GM21825 (cell line): ENCODE results near the gene USP22.

Source experiments
- ATAC-seq: cut with Tn5 transposase; IDR thresholded peaks from one replicate; pipeline ENCODE4 v1.9.1; 2021; ENCODE audit warnings: mild to moderate bottlenecking, moderate library complexity; ENCODE audit not compliant: unreplicated experiment

Gene USP22

DNA sequence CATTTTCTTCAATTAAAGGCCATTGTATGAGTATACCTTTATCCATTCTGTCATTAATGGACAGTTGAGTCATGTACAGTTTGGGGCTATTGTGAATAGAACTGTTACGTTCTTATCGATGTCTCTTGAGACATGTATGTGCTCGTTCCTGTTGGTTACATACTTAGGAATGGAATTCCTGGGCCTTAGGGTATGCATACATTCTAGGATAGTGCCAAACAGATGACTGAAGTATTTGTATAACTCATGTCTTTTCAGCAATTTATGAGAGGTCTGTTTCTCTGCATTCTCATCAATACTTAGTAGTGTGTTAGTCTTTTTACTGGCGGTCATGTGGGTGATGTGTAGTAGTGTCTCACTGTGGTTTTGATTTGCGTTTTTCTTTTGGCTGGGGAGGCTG, 81.2 kb downstream of the USP22 start:
- no peak for ATAC-seq

DNA sequence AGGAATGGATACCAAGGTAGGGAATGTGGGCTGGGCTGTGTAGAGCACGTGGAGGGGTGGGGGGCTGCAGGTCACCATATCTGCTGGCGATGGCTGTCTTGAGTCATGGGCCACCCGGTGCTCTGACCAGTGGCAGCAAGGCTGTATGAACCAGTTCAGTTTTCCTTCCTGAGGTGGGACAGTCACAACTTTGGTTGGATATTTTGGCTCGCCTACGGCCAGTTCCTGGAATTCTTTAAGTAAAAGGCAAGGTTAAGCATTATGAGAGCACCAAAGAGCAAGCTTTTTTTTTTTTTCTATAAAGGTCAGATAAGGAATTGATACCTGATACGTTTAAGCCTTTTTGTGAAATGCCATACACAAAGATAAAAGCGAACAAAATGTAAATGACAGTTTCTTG, 81.9 kb downstream of the USP22 start:
- ATAC-seq, result no peak

- no peak for ATAC-seq
Measured at GRCh38 chr17:20955427-20956323, 87.1 kb downstream of the USP22 start.

- no peak for ATAC-seq
Measured at GRCh38 chr17:20954794-20955193, 88.0 kb downstream of the USP22 start.

DNA sequence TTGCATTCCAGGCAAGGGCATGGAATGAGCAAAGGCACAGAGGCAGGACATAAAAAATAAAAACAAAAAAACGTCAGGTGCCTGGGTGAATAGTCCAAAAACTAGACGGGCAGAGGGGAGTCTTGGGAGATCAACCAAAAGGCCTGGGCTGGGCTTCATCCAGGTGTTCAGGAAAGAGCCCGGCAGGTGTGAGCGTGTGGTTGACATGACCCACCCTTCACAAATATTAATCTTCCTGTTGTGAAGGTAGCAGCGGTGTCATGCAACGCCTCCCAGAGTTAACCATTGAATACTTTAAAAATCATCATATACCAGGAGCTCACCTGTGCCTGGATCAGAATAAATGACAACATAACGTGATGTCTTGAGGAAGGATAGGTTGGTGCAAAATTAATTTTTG, 90.6 kb downstream of the USP22 start:
- ATAC-seq, result no peak
